ENCODE data around the gene INAFM2.

The INAFM2 gene

DNA sequence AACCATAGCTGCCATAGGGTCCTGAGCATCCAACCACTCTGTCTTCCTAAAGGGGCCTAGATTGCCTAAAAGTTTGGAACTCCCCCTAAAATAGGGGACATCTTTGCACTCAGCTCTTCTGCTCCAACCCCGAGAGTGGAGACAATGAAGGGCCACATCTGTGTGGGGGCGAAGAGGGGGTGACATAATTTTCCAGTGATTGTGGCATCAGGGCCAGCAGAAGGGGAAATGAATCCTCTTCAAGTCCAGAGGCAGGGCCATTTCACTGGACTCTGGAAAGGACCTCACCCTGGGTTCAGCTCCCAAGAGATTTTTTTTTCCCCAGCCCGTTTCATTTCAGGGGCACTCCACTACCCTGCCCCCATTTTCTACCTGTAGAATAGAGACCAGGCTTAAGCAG lies 36.0 kb upstream of the INAFM2 start:
- DNase-seq (ENCODE audit: low read depth in 2 of 3, low spot score in 1 of 3) = no peak

DNA sequence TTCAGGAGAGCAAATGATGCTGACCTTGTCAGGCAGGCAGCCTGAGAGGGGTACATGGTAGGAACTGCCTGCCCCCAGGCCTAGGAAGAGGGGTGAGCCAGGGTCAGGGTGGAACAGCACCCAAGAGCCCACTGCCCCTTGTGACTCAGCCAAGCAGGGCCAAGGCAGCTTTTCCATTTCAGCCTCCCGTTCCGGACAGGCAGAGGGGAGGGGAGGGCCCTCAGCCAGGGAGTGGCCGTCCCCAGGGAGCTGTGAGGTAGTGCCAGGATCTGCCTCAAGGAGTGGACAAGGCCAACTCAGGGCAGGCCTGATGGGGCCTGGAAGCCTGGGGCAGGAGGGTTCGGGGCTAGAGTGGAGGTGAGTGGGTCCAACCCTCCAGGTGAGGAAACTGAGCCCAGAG lies 35.5 kb upstream of the INAFM2 start:
- no peak for DNase-seq (ENCODE audit: low read depth in 2 of 3, low spot score in 1 of 3)

GRCh38 chr15:40289140-40289775 lies 34.2 kb upstream of the INAFM2 start:
- DNase-seq (ENCODE audit: low read depth in 2 of 3, low spot score in 1 of 3) = no peak

GRCh38 chr15:40290545-40290917 lies 33.0 kb upstream of the INAFM2 start:
- DNase-seq (ENCODE audit: low read depth in 2 of 3, low spot score in 1 of 3) = no peak

DNA sequence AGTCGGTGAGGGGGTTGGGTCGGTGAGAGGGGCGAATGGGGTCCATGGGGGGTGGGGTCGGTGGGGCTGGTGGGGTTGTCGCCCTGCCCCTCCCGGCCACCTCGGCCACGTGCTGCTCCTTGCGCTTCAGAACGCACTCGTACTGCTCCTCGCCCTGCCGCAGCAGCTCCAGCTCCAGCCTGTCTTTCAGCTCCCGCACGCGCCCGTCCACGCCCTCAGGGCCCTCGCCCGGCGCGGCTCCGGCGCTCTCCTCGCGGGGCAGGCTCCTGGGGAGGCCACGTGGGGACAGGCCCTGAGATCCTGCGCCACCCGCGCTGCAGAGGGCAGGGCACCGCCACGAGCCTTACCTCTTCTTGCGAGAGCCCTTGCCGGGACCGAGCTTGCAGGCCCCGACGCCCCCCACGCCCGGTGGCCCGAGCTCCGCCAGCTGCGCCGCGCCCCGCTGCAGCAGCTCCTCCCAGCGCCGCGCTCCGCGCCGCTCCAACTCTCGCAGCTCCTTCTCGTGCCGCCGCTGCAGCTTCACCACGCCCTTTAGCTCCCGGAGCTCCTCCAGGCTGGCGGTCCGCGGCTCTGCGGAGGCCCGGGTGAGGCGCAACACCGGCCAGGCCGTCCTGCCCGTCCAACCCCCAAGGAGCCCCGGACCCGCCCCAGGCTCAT lies 32.4 kb upstream of the INAFM2 start:
- no peak for DNase-seq (ENCODE audit: low read depth in 2 of 3, low spot score in 1 of 3)

DNA sequence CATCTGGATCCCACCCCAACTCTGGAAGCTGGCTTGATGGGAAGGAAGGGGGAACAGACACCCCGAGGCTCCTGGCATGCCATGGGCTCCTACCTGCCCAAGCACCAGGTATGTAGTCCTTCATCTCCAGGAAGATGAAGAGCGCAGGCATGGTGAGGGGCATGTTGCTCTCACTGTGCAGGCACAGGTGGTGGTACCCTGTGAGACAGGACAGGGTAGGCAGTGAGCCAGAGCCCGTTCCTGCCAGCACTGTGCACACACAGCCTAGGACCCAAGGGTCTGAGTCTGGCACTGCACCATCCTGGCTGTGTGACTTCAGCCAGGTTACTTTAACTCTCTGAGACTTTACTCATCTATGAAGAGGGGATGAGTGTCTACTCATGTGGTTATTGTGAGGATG lies 31.2 kb upstream of the INAFM2 start:
- DNase-seq (ENCODE audit: low read depth in 2 of 3, low spot score in 1 of 3) = no peak

DNA sequence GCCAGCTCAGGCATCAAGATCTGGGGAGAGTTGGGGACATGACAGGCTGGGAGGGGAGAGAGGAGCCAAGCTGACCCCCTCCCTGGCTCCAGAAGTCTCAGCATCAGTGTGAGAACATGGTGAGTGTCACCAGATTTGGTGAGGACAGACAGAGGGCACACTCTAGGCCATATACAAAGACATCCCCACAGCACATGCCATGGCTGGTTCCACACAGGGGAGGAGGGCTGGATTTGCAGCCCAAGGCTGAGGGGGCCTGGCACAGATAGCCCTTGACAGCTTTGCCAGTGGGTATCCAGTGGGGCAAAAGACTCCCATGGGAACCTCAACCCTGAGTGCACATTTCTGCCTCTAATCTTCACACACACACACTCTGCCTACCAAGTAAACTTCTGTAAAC lies 30.5 kb upstream of the INAFM2 start:
- DNase-seq (ENCODE audit: low read depth in 2 of 3, low spot score in 1 of 3) = no peak

DNA sequence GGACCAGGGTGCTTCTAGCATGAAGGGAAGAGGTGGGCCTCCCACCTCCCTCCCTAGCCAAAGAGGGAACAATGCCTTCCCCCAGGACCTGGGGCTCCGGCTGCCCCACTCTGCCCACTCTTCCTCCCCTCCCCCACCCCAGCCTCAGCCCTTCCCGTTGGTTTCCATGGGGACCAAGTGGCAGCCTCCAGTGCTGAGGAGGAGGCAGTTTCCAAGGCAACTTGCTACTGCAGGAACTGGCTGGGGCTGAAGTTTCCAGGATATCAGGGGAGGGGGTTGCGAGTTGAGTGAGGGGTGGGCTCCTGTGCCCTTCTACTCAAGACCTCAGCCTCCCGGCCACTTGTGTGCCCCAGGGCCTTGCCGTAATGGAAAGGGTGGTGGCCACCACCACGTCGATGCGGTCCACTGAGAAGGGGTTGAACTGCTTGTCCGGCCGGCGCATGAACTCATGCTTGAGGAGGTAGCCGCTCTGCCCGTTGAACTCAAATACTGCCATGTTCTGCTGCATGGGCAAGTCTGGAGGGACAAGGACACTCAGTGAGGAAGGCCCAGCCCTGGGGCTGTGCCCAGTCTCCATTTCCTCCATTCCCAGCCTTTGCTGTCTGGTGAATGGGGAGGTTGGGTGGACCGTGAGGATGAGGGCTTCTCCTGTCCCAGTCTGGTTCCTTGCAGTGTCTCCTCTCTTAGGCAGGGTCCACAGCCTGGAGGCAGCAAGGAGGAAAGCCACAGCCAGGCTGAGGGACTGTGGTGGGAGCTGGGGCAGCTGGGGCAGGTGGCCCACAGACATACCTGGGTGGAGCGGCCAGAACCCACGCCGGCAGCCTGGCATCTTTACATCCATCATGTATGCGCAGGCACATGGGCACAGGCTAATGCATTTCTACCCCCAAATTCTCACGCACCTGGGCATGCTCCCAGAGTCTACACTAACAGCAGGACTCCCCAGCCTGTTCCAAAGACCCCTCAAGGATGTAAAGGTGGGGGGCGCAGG lies 29.3 kb upstream of the INAFM2 start:
- no peak for DNase-seq (ENCODE audit: low read depth in 2 of 3, low spot score in 1 of 3)

GRCh38 chr15:40295297-40295696 lies 28.2 kb upstream of the INAFM2 start:
- no peak for DNase-seq (ENCODE audit: low read depth in 2 of 3, low spot score in 1 of 3)

DNA sequence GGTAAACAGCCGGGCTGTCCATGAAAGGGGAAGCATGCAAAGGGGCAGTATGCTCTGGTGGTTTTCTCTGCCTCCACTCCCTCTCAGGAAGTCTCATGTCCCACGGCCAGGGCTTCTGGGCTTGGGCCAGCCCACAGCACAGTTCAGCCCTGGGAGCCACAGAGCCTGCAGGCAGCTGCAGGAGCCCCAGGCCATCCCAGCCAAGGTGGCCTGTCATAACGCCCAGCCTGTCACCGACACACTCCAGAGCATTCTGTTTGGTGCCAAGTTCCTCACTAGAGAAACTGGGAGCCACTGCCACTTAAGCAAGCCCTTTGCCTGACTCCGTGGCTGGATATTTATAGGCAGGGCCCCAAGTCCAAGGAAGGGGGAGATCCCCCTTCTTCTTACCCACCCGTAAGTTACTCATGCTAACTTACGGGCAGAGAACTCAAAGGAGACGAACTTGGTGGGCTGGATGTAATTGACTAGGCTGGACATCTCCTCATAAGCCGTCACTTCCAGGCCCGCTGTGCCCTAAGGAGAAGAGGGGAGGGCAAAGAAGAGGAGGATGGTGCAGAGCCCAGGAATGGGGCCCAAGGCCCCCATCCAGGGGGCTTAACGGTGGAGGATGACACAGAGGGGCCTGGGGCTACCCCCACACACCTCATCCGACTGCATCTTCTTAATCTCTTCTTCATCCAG lies 27.5 kb upstream of the INAFM2 start:
- no peak for DNase-seq (ENCODE audit: low read depth in 2 of 3, low spot score in 1 of 3)

DNA sequence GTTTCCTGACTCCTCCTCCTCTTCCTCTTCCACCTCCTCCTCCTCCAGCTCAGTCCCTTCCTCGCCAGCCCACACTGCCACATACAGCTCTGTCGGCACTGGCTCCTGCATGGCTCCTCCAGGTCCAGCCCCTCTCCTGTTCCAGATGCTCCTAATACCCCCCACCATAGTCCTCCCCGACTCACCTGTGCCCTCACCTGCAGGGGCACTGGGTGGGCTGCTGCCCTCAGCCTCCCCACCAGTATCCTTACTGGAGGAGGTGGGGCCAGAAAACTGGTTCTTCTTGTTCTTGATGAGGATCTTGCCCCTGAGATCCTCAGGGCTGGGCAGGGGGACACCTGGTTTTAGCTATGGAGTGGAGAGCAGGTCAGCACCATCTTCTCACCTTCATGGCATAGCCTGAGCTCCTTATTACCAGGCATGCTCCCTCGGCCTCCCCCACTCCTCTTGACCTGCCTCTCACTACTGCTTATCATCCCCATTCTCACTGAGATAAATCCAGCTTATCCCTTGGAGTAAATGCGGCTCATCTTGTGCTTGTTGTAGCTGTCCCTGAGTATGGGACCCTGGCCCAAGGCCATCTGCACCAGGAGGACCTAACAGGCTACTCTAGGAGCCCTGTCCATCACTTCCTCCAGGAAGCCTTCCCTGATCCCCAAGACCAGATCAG lies 26.8 kb upstream of the INAFM2 start:
- DNase-seq (ENCODE audit: low read depth in 2 of 3, low spot score in 1 of 3) = no peak

DNA sequence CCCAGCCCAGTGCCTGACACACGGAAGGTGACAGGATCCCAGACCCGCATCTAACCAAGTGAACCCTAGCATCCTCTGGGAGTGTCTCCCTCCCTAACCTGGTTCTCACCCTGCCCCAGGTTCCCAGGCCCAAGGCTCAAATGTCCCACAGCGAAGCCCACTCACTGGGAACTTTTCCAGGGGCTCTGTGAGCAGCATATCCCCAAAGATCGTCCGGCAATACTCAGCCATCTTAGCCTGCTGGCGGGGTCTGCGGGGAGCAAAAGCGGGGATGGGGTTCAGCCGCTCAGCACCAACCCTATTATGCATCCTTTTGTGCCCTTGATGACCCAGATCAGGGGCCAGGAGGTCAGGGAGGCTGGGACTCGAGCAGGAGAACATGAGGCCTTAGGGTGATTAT lies 26.1 kb upstream of the INAFM2 start:
- no peak for DNase-seq (ENCODE audit: low read depth in 2 of 3, low spot score in 1 of 3)

- DNase-seq (ENCODE audit: low read depth in 2 of 3, low spot score in 1 of 3) = no peak
Measured at GRCh38 chr15:40298216-40298935, 25.1 kb upstream of the INAFM2 start.

DNA sequence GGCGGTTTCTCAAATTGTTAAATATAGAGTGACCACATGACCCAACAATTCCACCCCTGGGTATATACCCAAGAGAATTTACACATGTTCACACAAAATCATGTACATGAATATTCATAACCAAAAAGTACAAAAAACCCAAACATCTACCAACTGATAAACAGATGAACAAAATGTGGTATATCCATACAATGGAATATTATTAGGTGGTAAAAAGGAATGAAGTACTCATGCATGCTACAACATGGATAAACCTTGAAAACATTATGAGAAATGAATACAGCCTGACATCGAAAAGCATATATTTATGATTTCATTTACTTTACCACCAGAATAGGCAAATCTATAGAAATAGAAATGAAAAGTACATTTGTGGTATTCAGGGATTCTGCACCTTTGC lies 23.1 kb upstream of the INAFM2 start:
- no peak for DNase-seq (ENCODE audit: low read depth in 2 of 3, low spot score in 1 of 3)

DNA sequence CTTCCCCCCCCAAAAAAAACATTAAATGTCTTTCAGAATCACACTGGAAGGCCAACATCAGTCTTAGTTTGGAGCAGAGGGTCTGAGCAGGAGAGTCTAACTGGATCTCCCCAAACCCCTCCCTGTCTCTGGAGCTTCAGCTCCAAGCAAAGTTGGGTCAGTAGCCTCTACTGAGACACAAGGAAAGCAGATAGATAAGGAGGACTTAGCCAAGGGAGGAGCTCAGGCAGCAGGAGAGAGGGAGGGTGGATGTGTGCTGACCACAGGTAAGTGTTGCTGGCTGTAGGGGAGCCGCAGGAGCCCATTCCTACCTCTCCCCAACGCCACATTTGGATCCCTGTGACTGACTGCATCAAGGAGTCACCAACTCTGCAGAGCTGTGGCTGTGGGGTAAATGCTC lies 22.7 kb upstream of the INAFM2 start:
- DNase-seq (ENCODE audit: low read depth in 2 of 3, low spot score in 1 of 3) = no peak

GRCh38 chr15:40301467-40302179 lies 21.9 kb upstream of the INAFM2 start:
- DNase-seq (ENCODE audit: low read depth in 2 of 3, low spot score in 1 of 3) = no peak

GRCh38 chr15:40302288-40302886 lies 21.1 kb upstream of the INAFM2 start:
- no peak for DNase-seq (ENCODE audit: low read depth in 2 of 3, low spot score in 1 of 3)

DNA sequence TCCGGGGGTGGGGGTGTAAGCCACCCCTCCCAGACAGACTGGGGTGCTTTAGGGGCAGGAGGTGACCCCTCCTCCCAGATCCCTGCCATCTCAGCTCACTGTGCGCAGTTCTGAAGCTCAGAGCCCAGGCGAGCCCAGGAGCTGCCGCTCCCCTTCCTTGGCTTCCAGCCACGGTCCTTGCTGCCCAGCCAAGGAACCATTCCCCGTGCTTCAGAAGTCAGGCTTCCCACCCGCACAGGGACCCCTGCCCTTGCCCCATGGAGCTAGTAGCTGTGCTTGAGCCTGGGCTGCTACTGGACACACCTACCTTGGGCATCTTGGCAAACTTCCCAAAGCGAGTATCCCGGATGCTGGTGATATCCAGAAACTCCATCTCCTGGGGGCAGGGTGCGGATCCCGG lies 20.5 kb upstream of the INAFM2 start:
- DNase-seq (ENCODE audit: low read depth in 2 of 3, low spot score in 1 of 3) = no peak

GRCh38 chr15:40303576-40303975 lies 19.9 kb upstream of the INAFM2 start:
- no peak for DNase-seq (ENCODE audit: low read depth in 2 of 3, low spot score in 1 of 3)

Data from stimulated activated CD4-positive, alpha-beta T cell treated with anti-CD3 and anti-CD28 coated beads, Interleukin-12 subunit alpha, Interleukin-12 subunit beta, amount 100 ng/mL, for 48 hours (primary cell).